Right ventricle myocardium inferior (tissue), 1 donor: Measurements from ENCODE around the gene RAB14. TPM values are rescaled to one million over a fixed set of nuclear protein-coding genes. Genes with fewer than 3 reads are reported as not detected.
"Not testable (repeated sequence)": the region's sequence is repeated elsewhere in the genome, so short reads cannot be mapped to it uniquely, and the experiment has no call there.

Experiments
- ATAC-seq: fragments of 200-7000 bp; cut with Tn5 transposase; one replicate; pipeline ENCODE4 v1.9.1; 2020; ENCODE audit warnings: mild to moderate bottlenecking, moderate library complexity
- DNase-seq: peaks from one replicate; pipeline ENCODE4 v3.0.0; 2021; ENCODE audit errors: missing footprints
- intact Hi-C: fragments of 100-400 bp; cut with DNase I; formaldehyde crosslinking; loops from one replicate; pipeline ENCODE4 v1.11.0; 2022
- total RNA-seq: library from RNA; stranded (reverse); fragmentation: NEBNext Ultra II Directional; extraction: Animal tissue kit (Norgen Biotek cat#: 25700); gene quantifications from one replicate; pipeline ENCODE4 v1.2.1, GENCODE V29; 2021
- donor health status: DM: no; HTN: yes; CAD: no; lungs with severe emphysema.

Gene RAB14
- total RNA-seq, 1 donor from 2014 or later = 52.6 TPM

DNA sequence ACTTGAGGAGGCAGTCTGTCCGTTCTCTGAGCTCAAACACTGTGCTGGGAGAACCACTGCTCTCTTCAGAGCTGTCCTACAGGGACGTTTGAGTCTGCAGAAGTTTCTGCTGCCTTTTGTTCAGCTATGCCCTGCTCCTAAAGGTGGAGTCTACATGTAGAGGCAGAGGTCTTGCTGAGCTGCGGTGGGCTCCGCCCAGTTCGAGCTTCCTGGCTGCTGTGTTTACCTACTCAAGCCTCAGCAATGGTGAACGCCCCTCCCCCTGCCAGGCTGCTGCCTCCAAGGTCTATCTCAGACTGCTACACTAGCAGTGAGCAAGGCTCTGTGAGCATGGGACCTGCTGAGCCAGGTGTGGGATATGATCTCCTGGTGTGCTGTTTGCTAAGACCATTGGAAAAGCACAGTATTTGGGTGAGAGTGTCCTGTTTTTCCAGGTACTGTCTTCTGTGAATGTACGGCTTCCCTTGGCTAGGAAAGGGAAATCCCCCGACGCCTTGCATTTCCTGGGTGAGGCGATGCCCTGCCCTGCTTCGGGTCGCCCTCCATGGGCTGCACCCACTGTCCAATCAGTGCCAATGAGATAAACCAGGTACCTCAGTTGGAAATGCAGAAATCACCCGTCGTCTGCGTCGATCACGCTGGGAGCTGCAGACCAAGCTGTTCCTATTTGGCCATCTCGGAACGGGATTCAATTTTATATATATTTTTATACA lies 68.4 kb downstream of the RAB14 start:
- intact Hi-C loops = no loop called here
- DNase-seq = peak; percentile 55

DNA sequence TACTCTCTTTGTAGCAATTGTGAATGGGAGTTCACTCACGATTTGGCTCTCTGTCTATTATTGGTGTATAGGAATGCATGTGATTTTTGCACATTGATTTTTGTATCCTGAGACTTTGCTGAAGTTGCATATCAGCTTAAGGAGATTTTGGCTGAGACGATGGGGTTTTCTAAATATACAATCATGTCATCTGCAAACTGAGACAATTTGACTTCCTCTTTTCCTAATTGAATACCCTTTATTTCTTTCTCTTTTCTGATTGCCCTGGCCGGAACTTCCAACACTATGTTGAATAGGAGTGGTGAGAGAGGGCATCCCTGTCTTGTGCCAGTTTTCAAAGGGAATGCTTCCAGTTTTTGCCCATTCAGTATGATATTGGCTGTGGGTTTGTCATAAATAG lies 72.3 kb downstream of the RAB14 start:
- intact Hi-C loops, DNase-seq, ATAC-seq: not testable (repeated sequence)

More for the DNA sequence above, 68.4 kb downstream of the RAB14 start:
- no peak for ATAC-seq

Other genes with a start within 250 kb of the RAB14 start
- 1.6 TPM for gene C5, start 151.6 kb downstream of the RAB14 start, total RNA-seq
- gene CNTRL, start 126.9 kb downstream of the RAB14 start, total RNA-seq = 3.3 TPM
- 966 TPM for gene GSN, start 66.3 kb upstream of the RAB14 start, total RNA-seq
- 194 TPM for gene STOM, start 168.4 kb upstream of the RAB14 start, total RNA-seq